LoVo (cell line): ENCODE measurements around the gene TAS2R13.

ENCODE experiments used
- DNase-seq: peaks from one replicate; pipeline ENCODE4 v3.0.0-alpha.2; 2016; ENCODE audit warnings: low spot score

Gene TAS2R13, protein sequence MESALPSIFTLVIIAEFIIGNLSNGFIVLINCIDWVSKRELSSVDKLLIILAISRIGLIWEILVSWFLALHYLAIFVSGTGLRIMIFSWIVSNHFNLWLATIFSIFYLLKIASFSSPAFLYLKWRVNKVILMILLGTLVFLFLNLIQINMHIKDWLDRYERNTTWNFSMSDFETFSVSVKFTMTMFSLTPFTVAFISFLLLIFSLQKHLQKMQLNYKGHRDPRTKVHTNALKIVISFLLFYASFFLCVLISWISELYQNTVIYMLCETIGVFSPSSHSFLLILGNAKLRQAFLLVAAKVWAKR

DNA sequence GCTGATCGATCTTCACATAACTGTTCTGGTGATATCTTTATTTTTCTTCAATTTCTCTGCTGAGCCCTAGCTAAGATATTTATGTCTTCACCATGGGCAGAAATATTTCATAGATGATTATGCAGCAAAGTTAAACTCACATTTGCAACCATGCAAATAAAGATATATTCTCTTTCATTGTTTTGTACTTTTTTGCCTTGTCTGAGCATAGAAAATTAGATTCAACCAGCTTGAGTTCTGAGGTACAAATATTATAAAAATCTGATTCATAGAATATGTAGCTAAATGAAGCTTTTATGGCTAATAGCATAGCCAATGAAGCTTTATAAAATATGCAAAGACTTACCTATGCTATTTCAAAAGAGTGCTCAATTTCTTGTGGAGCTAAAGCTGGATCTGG lies at the start of gene TAS2R13:
TSS of gene TAS2R13 (minus strand) at position 101 of the 400 bp plus-strand sequence. CDS start 264 bp downstream, outside the sequence.
- DNase-seq = no peak

DNA sequence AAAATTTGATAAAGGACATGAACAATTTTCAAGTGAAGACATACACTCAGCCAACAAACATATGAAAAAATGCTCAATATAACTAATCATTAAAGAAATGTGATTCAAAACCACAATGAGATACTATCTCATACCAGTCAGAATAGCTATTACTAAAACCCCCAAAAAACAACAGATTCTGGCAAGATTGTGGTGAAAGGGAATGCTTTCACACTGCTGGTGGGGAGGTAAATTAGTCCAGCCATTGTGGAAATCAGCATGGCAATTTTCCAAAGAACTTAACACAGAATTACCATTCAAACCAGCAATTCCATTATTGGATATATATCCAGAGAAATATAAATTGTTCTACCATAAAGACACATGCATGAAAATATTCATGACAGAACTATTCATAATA lies 48.4 kb upstream of the TAS2R13 start:
- DNase-seq = no peak

DNA sequence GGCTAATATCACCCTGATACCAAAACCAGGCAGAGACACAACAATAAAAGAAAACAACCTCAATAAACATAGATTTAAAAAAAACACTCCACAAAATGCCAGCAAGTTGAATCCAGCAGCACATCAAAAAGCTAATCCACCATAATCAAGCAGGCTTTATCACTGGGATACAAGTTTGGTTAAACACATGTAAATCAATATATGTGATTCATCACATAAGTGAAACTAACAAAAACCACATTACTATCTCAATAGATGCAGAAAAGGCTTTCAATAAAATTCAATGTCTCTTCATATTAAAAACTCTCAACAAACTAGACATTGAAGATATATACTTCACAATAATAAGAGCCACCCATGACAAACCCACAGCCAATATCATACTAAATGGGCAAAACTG lies 46.7 kb upstream of the TAS2R13 start:
- DNase-seq = no peak

DNA sequence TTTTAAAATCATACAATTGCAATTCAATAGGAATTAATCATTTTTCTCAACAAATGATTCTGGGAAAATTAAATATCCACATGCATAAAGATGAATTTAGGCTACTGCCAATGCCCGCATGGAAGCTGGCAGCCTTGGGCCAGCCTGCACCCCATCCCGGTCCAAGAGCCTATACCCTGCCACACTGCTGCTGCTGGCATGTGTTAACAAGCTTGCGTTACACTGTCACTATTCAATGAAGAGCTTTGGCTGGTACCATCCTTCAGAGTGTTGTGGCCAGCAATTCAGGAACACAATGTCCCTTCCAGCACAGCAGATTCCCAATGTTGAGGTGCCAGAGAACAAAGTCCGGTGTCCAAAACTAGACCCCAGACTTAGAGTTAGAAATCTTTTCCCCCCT lies 43.3 kb upstream of the TAS2R13 start:
- no peak for DNase-seq

DNA sequence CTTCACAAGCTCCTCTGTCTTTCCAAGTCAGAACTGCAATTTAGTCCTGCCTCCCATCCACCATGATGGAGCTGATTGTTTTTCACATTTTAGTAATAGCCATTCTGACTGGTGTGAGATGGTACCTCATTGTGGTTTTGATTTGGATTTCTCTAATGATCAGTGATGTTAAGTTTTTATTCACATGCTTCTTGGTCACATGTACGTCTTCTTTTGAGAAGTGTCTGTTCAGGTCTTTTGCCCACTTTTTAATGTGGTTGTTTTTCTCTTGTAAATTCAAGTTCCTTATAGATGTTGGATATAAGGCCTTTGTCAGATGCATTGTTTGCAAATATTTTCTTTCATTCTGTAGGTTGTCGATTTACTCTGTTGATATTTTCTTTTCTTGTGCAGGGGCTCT lies 33.8 kb upstream of the TAS2R13 start:
- DNase-seq = no peak

DNA sequence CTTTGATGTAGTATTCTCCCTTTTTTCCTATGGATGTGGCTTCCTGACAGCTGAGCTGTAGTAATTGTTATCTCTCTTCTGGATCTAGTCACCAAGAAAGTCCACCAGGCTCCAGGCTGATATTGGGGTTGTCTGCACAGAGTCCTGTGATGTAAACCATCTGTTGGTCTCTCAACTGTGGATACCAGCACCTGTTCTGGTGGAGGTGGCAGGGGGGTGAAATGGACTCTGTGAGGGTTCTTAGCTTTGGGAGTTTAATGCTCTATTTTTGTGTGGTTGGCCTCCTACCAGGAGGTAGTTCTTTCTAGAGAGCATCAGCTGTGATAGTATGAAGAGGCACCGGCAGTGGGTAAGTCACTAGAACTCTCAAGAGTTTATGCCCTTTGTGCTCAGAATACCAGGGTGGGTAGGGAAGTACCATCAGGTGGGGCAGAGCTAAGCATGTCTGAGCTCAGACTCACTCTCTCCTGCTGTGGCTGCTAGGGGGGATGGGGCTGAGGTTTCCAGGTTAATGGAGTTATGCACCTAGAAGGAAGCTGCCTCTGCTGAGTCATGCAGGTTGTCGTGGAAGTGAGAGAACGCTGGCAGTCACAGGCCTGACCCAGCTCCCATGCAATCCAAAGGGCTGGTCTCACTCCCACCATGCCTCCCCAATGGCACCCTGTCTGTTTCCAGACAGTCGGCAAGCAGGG lies 32.7 kb upstream of the TAS2R13 start:
- DNase-seq = peak; percentile 80

DNA sequence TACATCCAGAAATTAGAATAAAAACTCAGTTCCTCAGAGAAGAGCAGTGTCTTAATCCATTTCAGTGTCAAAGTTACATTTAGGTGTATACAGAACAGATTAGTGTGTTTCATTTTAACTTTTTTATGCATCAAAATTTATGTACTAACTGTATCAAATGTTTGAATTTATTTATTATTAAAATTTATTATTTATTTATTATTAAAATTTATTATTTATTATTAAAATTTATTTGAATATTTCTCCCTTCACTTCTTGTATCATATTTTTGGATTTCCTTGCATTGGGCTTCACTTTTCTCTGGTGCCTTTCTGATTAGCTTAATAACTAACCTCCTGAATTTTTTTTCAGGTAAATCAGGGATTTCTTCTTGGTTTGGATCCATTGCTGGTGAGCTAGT lies 32.0 kb upstream of the TAS2R13 start:
- no peak for DNase-seq

DNA sequence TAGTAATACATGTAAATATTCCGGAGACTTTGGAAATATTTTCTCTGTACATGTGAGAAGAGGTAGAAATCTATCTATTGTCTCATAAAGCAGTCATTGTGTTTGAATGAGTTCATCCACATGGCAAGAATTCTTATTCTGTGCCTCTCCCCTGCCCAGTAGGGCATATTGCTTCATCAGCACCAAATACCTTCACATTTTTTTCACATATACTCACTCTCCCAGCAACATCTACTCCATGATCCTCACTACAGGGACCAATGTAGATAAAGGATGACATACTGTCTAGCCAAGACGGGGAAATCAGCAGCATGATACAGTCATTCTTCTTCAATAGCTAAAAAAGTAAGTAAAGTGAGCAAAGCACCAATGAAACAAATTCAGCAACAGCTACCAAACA lies 31.0 kb upstream of the TAS2R13 start:
- DNase-seq = no peak

DNA sequence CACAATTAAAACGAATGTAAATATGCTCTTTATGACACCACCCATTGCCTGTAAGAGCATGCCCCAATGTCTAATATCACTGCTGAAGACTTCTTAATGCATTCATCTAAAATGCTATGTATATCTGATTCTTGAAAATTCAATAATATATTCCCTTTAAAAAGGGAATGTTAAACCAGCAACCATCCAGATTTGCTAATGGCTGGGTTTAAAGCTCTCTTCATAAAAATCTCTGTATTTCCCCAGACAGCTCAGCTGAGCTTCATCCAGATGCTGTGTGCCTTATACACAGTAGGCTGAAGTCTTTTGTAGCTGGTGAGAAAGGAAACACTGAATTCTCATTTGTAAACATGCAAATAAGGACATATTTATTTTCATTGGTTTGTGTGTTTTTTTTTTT lies 29.8 kb upstream of the TAS2R13 start, which contains the start of gene TAS2R14:
TSS of gene TAS2R14 (minus strand) at position 101 of the 400 bp plus-strand sequence. CDS start at position 45, 56 bp downstream.
- DNase-seq = no peak

DNA sequence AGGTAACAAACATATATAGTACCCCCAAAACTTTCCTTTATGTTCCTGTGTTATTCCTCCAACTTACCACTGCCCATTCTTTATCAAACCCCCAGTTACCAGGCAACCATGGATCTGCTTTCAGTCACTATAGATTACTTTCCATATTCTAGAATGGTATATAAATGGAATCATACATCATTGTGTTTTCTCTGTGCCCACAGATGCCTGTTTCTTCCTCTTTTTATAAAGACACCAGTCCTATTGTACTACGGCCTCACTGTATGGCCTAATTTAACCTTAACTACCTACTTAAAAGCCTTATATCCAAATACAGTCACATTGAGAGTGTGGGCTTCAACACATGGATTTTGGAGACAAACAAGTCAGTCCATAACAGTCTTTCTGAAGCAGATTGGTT lies 27.1 kb upstream of the TAS2R13 start:
- DNase-seq = no peak

DNA sequence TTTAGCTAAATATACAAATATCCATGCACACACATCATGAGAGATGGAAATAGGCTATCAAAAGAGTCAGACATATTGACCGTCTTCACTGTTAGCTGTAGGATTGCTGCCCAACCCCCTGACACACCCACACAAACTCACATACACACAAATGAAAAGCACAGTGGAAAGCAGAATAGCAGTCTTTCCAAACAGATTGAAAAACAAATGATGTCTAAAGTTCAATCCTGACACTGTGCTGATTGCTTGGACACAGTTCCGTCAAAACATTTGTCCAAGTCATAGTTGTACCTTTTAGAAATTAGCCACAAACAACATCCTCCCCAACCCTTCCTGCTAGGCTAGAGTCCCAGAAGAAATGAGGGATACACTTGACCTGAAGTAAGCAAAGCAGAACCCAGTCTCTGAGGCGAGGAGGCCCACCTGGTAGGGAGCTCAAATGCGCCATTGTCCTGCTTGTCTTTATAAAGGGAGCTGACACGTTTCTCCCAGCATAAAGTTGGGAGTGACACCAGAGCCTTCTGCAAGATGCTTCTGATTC lies 19.5 kb upstream of the TAS2R13 start, which contains the start of gene PRH2:
TSS of gene PRH2 (plus strand) at position 491 of the 541 bp plus-strand sequence. CDS start at position 529, 38 bp downstream.
- no peak for DNase-seq

DNA sequence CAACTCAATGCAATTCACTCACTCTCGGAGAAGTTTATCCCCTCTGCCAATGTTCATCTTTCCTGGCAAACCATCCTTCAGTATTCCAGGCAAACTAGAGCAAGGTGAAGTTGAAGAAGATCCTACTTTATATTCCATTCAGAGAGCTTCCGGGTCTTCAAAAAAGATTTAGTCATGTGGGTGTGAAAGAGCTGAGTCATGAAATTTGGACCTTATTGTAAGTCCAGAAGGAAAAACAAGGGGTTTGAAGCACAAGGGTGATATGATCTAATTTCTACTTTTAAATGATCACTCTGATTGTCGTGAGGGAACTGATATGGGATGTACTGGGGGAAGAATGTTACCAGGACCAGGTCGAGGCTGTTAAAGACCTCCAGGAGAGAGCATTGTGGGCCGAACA lies 16.9 kb upstream of the TAS2R13 start:
- no peak for DNase-seq

DNA sequence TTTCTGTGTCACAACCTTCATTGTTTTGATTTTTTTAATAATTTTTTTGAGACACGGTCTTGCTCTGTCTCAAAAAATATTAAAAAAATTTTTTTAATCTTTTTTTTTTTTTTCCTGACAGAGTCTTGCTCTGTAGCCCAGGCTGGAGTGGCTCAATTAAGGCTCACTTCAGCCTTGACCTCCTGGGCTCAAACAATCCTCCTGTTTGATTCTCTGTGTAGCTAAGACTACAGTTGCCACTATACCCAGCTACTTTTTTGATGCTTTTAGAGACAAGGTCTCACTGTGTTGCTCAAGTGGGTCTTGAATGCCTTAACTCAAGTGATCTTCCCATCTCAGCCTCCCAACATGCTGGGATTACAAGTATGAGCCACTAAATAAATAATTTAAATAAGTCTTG lies 10.4 kb upstream of the TAS2R13 start:
- DNase-seq = no peak

DNA sequence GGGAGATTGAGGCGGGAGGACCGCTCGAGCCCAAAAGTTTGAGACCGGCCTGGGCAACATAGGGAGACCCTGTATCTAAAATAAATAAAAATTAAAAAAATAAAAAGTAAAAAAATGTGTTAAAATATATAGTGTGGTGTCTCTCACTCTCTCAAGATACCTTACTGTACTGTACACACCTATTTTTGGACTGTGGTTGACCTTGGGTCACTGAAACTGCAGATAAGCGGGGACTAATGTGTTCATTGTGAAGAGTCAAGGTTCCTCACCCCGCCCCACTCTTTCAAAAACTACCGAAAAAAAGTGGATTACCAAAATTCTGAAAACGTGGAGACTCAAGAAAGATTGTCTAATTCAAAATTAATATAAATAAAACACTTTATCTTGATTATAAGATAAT lies 1.0 kb upstream of the TAS2R13 start:
- no peak for DNase-seq

DNA sequence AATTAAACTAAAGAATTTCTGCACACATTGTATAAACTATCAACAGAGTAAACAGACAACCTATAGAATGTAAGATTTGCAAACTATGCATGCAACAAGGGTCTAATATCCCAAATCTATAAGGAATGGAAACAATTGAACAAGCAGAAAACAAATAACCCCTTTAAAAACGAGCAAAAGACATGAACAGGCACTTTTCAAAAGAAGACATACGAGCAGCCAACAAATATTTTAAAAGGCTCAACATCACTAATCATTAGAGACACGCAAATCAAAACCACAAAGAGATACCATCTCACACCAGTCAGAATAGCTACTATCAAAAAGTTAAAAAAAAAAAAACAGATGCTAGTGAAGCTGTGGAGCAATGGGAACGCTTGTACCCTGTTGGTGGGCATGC lies 4.7 kb downstream of the TAS2R13 start:
- no peak for DNase-seq

DNA sequence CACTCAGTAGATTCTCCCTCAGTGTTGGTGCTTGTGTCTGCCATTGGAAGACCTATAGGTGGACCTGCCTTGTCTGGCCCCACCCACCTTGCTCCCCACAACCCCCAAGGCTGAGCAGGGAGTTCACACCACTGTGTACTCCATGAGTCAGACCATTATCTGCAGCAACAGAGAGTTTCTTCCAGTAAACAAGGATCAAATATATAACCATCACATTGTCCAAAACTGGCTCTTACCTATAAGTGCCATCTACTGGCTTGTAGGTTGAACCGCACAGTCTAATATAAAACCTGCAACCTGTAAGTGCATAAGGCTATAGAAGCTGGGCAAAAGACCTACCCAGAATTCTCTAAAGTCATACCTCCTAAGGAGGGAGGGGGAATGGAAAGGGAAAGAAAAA lies 7.9 kb downstream of the TAS2R13 start:
- no peak for DNase-seq

DNA sequence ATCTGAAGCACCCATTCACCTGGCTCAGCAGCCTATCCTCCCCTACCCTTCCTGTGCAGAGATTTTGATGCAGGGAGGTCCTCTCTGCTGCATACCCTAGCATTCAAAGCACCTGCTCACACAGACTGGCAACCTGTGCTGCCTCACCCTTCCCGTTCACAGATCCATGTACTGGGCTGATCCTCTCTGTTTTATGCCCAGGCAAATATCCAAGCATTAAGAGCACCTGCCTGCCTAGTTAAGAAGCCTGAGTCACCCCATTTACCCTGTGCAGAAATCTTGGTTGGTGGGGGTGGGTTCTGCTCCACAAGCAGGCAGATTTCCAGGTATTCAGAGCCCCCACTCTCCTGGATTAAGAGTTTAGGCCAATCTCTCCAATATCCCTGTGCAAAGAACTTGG lies 8.4 kb downstream of the TAS2R13 start:
- DNase-seq = no peak

DNA sequence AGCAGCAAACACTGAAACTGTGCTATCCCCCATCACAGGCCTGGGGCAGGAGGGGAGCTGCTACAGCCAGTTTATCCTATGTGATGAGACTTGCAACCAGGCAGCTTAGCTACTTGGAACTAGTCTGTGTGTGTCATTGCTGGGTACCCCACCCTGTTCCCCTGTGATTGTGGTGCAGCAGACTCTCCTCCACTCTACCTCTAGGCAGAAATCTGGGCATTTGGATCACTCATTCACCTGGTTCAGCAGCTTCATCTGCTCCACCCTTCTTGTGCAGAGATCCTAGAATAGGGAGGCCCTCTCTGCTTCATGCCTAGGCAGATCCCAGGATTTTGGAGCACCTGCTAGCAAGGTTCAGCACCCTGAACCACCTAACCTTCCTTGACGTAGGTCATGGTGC lies 8.8 kb downstream of the TAS2R13 start:
- no peak for DNase-seq

DNA sequence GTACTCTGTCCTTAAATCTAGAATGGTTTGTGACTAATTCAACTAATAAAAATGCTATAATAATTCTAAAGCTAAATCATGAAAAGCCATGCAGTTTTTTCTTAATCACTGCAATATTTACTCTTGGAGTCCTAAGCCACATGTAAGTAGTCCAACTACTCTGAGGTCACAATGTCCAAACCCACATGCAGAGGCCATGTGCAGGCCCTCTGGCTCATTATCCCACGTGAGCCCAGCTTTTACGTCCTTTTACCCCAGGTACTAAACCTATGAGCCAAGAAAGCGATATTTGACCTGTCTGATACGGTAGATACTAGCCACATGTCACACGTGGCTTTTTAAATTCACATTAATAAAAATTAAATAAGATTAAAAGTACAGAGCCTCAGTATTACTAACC lies 12.5 kb downstream of the TAS2R13 start:
- DNase-seq = no peak

DNA sequence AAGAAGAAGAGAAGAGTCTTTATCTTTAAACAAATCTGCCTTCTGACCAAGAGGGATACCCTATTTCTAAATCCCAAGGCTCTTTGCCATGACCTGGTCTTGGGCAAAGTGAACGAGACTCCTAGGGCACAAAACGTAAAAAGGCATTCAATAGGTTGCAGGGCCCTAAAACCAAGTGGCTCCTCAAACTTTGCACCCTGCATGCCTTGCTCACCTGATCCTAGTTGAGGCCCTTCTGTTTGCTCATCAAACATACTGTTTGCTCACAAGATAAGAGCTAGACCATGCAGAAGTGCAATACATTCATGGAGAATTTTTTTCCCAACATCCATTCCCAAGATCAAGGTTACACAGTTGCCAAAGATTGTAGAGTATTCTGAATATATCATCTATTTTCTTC lies 17.4 kb downstream of the TAS2R13 start:
- DNase-seq = no peak

DNA sequence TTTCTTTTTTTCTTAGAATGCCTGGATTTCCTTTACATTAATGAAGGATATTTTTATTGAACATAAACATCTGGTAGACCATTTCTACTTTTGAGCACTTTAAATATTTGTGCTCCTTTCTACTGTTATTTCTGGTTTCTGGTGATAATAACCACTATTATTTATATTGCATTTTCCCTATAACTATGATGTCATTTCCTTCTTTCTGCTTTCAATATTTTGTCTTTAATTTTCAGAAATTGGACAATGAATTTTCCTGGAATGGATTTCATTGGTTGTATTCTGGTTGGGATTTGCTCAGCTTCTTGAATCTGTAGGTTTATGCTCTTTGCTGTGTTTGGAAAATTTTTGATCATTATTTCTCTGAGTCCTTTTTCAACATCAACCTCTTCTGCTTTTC lies 20.1 kb downstream of the TAS2R13 start:
- DNase-seq = no peak

DNA sequence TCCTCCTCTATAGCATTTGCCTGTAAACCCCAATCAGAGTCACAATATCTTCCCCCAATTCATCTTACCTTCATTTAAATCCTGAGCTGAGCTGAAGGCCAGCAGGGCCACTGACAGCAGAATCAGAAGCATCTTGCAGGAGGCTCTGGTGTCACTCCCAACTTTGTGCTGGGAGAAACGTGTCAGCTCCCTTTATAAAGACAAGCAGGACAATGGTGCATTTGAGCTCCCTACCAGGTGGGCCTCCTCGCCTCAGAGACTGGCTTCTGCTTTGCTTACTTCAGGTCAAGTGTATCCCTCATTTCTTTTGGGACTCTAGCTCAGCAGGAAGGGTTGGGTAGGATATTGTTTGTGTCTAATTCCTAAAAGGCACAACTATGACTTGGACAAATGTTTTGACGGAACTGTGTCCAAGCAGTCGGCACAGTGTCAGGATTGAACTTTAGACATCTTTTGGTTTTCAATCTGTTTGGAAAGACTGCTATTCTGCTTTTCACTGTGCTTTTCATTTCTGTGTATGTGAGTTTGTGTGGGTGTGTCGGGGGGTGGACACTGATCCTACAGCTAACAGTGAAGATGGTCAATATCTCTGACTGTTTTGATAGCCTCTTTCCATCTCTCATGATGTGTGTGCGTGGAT lies 25.2 kb downstream of the TAS2R13 start, which contains the start of gene PRH1:
TSS of gene PRH1 (minus strand) at position 170 of the 640 bp plus-strand sequence. CDS start at position 132, 38 bp downstream.
- no peak for DNase-seq

DNA sequence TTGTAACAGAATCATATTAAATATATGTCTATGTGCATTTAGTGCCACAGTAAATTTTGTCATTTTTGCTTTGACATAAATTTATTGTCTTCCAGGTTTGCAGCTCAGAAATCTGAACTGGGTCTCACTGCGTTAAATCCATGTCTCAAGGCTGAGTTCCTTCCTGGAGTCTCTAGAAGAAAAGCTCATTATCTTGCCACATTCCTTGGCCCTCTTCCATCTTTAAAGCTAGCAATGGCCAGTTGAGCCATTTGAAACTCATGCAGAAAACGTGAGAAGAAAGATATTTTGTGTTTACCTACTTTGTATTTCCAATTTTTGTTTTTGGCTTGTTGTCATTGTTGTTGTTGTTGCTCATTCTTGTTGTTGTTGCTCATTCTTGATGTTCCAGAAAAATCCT lies 36.0 kb downstream of the TAS2R13 start:
- DNase-seq = no peak
